ENCODE data around the gene UBE2G2. TPM values are rescaled to one million over a fixed set of nuclear protein-coding genes. Genes with fewer than 3 reads are reported as not detected.

The UBE2G2 gene
- polyA plus RNA-seq, 1 donor from 2014 or later: 127 TPM

GRCh38 chr21:44729336-44730027 is 72.1 kb downstream of the UBE2G2 start:
- Histone ChIP-seq H4K20me1 (ENCODE audit: insufficient read depth) (no peaks in the 10 kb centered on the region), H3K4me2 (ENCODE audit: low read length) (no peak overlapping the region), H3K27ac (ENCODE audit: low read length) (no peak overlapping the region), H3K36me3 (ENCODE audit: insufficient read depth, low read length) (no peaks in the 10 kb centered on the region), H3K9ac (ENCODE audit: low read length) (no peak overlapping the region), H3K79me2 (replicated peaks; ENCODE audit: insufficient read depth, low read length) (no peaks in the 10 kb centered on the region), H3F3A (ENCODE audit: insufficient read depth, low read length, poor library complexity, severe bottlenecking) (no peaks in the 10 kb centered on the region), H3K9me2 (ENCODE audit: insufficient read depth, low read length) (no peaks in the 10 kb centered on the region), H3K27me3 (ENCODE audit: insufficient read depth, low read depth, low read length) (no peaks in the 10 kb centered on the region), H3K9me3 (ENCODE audit: low read length) (no peaks in the 10 kb centered on the region), H3K4me3 (ENCODE audit: low read length) (no peak overlapping the region), H2AFZ (ENCODE audit: low read depth, low read length) (no peak overlapping the region)
- no peak for TF ChIP-seq SMC3 (conservative IDR thresholded peaks at IDR 0.05; ENCODE audit: poor library complexity)
- TF ChIP-seq MXI1 (conservative IDR thresholded peaks at IDR 0.05; ENCODE audit: poor library complexity, severe bottlenecking): no peak
- no peak for TF ChIP-seq EP300 (conservative IDR thresholded peaks at IDR 0.05; ENCODE audit: poor library complexity, severe bottlenecking)
- no peak for TF ChIP-seq TAF1 (IDR thresholded peaks at IDR 0.05; ENCODE audit: low read depth)
- no peak for TF ChIP-seq RAD21 (conservative IDR thresholded peaks at IDR 0.05)
- TF ChIP-seq REST (IDR thresholded peaks at IDR 0.05; ENCODE audit: borderline replicate concordance): no peak
- no peak for TF ChIP-seq POLR2AphosphoS5 (IDR thresholded peaks at IDR 0.05)
- TF ChIP-seq EZH2 (IDR thresholded peaks at IDR 0.05; ENCODE audit: borderline replicate concordance, insufficient read depth, low read length, poor library complexity, severe bottlenecking): no peak
- no peak for TF ChIP-seq CTCF (IDR thresholded peaks at IDR 0.05; ENCODE audit: poor library complexity, severe bottlenecking)

- no peaks in the 10 kb centered on the region for H3F3A ChIP-seq (ENCODE audit: insufficient read depth, low read length, poor library complexity, severe bottlenecking)
- no peaks in the 10 kb centered on the region for H3K27me3 ChIP-seq (ENCODE audit: insufficient read depth, low read depth, low read length)
Observed at GRCh38 chr21:44728716-44729115, 72.9 kb downstream of the UBE2G2 start.

More at GRCh38 chr21:44728716-44729115, 72.9 kb downstream of the UBE2G2 start:
- Histone ChIP-seq H3K9ac (ENCODE audit: low read length) (no peak overlapping the region), H3K4me2 (ENCODE audit: low read length) (no peak overlapping the region), H4K20me1 (ENCODE audit: insufficient read depth) (no peaks in the 10 kb centered on the region), H3K4me3 (ENCODE audit: low read length) (no peak overlapping the region), H3K79me2 (replicated peaks; ENCODE audit: insufficient read depth, low read length) (no peaks in the 10 kb centered on the region), H3K36me3 (ENCODE audit: insufficient read depth, low read length) (no peaks in the 10 kb centered on the region), H2AFZ (ENCODE audit: low read depth, low read length) (no peak overlapping the region), H3K9me2 (ENCODE audit: insufficient read depth, low read length) (no peaks in the 10 kb centered on the region), H3K27ac (ENCODE audit: low read length) (no peak overlapping the region), H3K9me3 (ENCODE audit: low read length) (no peaks in the 10 kb centered on the region)
- TF ChIP-seq RAD21 (conservative IDR thresholded peaks at IDR 0.05): no peak
- no peak for TF ChIP-seq SMC3 (conservative IDR thresholded peaks at IDR 0.05; ENCODE audit: poor library complexity)
- TF ChIP-seq REST (IDR thresholded peaks at IDR 0.05; ENCODE audit: borderline replicate concordance): no peak
- no peak for TF ChIP-seq POLR2AphosphoS5 (IDR thresholded peaks at IDR 0.05)
- TF ChIP-seq CTCF (IDR thresholded peaks at IDR 0.05; ENCODE audit: poor library complexity, severe bottlenecking): no peak
- no peak for TF ChIP-seq EP300 (conservative IDR thresholded peaks at IDR 0.05; ENCODE audit: poor library complexity, severe bottlenecking)
- no peak for TF ChIP-seq TAF1 (IDR thresholded peaks at IDR 0.05; ENCODE audit: low read depth)
- TF ChIP-seq MXI1 (conservative IDR thresholded peaks at IDR 0.05; ENCODE audit: poor library complexity, severe bottlenecking): no peak
- TF ChIP-seq EZH2 (IDR thresholded peaks at IDR 0.05; ENCODE audit: borderline replicate concordance, insufficient read depth, low read length, poor library complexity, severe bottlenecking): no peak

All from neural cell (in vitro differentiated cells).